Tibial artery (tissue), 4 donors: ENCODE data around the gene AURKAIP1.
"Not testable (repeated sequence)": the region's sequence is repeated elsewhere in the genome, so short reads cannot be mapped to it uniquely, and the experiment has no call there.

Experiments used
- DNase-seq, 2 donors: peaks; one replicate each; pipeline ENCODE4 v3.0.0-alpha.2; 2019
- H3K27ac ChIP-seq, 2 donors: fragments of 200-600 bp; sonication (generic) in 1 of 2; 1 replicate in 1 of 2; 2 replicates in 1 of 2; pipeline ENCODE4 v1.5.1; 2018 to 2019; ENCODE audit warnings: mild to moderate bottlenecking in 1 of 2
- H3K27me3 ChIP-seq, 2 donors: fragments of 200-600 bp; sonication (generic) in 1 of 2; one replicate each; pipeline versions ENCODE4 v1.5.1 to v1.6.0; 2016 to 2019
- H3K36me3 ChIP-seq, 3 donors: fragments of 200-600 bp; sonication (generic) in 2 of 3; one replicate each; pipeline ENCODE4 v1.5.1; 2016 to 2019; ENCODE audit warnings: mild to moderate bottlenecking in 2 of 3
- H3K4me1 ChIP-seq, 4 donors: fragments of 200-600 bp; sonication (generic) in 2 of 4; 1 replicate in 3 of 4; 2 replicates in 1 of 4; pipeline ENCODE4 v1.5.1; 2016 to 2019
- H3K4me3 ChIP-seq, 2 donors: fragments of 200-600 bp; sonication (generic) in 1 of 2; 1 replicate in 1 of 2; 2 replicates in 1 of 2; pipeline ENCODE4 v1.5.1; 2018 to 2019; ENCODE audit warnings: mild to moderate bottlenecking in 2 of 2
- H3K9me3 ChIP-seq, 3 donors: fragments of 200-600 bp; sonication (generic) in 1 of 3; one replicate each; pipeline ENCODE4 v1.5.1; 2016 to 2019
- CTCF ChIP-seq, 2 experiments: fragments of 200-600 bp in 1 of 2; fragments of 450-650 bp in 1 of 2; IDR thresholded peaks; one replicate each; pipeline ENCODE4 v1.5.1; 2017 to 2019; ENCODE audit warnings: antibody characterized with exemption in 2 of 2, mild to moderate bottlenecking in 1 of 2, moderate library complexity in 1 of 2
- intact Hi-C: fragments of 100-400 bp; cut with DNase I; formaldehyde crosslinking; loops from one replicate; pipeline ENCODE4 v1.15.0; 2023; ENCODE audit warnings: low total_unique reads

The AURKAIP1 gene

GRCh38 chr1:1421147-1421906, 46.3 kb upstream of the AURKAIP1 start, which contains the start of gene ANKRD65:
Gene ANKRD65 (minus strand): TSS chr1:1421276. CDS start chr1:1421005, 271 bp downstream.
- no peaks in the 10 kb centered on the region for H3K36me3 ChIP-seq
- no peak for TF ChIP-seq CTCF (IDR thresholded peaks at IDR 0.05)
- peaks cover 0 to 16% (median 6%) of the 10 kb centered on the region in 4 donors for H3K4me1 ChIP-seq
- intact Hi-C loops = no loop called here
- H3K27ac ChIP-seq = no peak within 1 kb of the TSS
- DNase-seq = no peak
- H3K9me3 ChIP-seq = no peaks in the 10 kb centered on the region
- peaks cover 0 to 44% of the 10 kb centered on the region in 2 donors for H3K27me3 ChIP-seq
- H3K4me3 ChIP-seq = peak within 1 kb of the TSS; percentile 29 to 41

- Histone ChIP-seq H3K27me3 (peaks cover 0 to 37% of the 10 kb centered on the region in 2 donors), H3K36me3 (no peaks in the 10 kb centered on the region), H3K9me3 (no peaks in the 10 kb centered on the region), H3K4me1 (peaks cover 0 to 16% (median 6%) of the 10 kb centered on the region in 4 donors), H3K27ac (no peak overlapping the region), H3K4me3 (peak overlapping the region; percentile 29 to 41)
- TF ChIP-seq CTCF (IDR thresholded peaks at IDR 0.05) = no peak
- no peak for DNase-seq
- intact Hi-C loops = no loop called here
These were observed 45.7 kb upstream of the AURKAIP1 start for GRCh38 chr1:1420654-1421141.

- DNase-seq = no peak
- Histone ChIP-seq H3K27me3 (peaks cover 0 to 34% of the 10 kb centered on the region in 2 donors), H3K4me1 (peaks cover 0 to 16% (median 6%) of the 10 kb centered on the region in 4 donors), H3K27ac (peak overlapping the region in 1 of 2 donors; percentile 24), H3K9me3 (no peaks in the 10 kb centered on the region), H3K4me3 (peak overlapping the region; percentile 29 to 41), H3K36me3 (no peaks in the 10 kb centered on the region)
- intact Hi-C loops = no loop called here
- peak in 1 of 2 experiments; percentile 9 for TF ChIP-seq CTCF (IDR thresholded peaks at IDR 0.05)
These were observed 45.0 kb upstream of the AURKAIP1 start for GRCh38 chr1:1419813-1420653.

GRCh38 chr1:1419363-1419812, 44.4 kb upstream of the AURKAIP1 start:
- Histone ChIP-seq H3K36me3 (no peaks in the 10 kb centered on the region), H3K27me3 (peaks cover 0 to 34% of the 10 kb centered on the region in 2 donors), H3K27ac (peak overlapping the region in 1 of 2 donors; percentile 24), H3K9me3 (no peaks in the 10 kb centered on the region), H3K4me1 (peaks cover 0 to 16% (median 6%) of the 10 kb centered on the region in 4 donors), H3K4me3 (peak overlapping the region; percentile 29 to 41)
- intact Hi-C loops = no loop called here
- no peak for TF ChIP-seq CTCF (IDR thresholded peaks at IDR 0.05)
- no peak for DNase-seq

- intact Hi-C loops = no loop called here
- Histone ChIP-seq H3K4me3 (no peak overlapping the region), H3K27me3 (peaks cover 0 to 34% of the 10 kb centered on the region in 2 donors), H3K27ac (no peak overlapping the region), H3K4me1 (peaks cover 0 to 16% (median 6%) of the 10 kb centered on the region in 4 donors), H3K9me3 (no peaks in the 10 kb centered on the region), H3K36me3 (no peaks in the 10 kb centered on the region)
- DNase-seq = no peak
- no peak for TF ChIP-seq CTCF (IDR thresholded peaks at IDR 0.05)
These were observed 43.7 kb upstream of the AURKAIP1 start for GRCh38 chr1:1418464-1419362.

- H3K4me1 ChIP-seq = peaks cover 0 to 16% (median 6%) of the 10 kb centered on the region in 4 donors
- peaks cover 0 to 34% of the 10 kb centered on the region in 2 donors for H3K27me3 ChIP-seq
- DNase-seq, H3K9me3 ChIP-seq, H3K36me3 ChIP-seq, intact Hi-C loops, H3K27ac ChIP-seq, H3K4me3 ChIP-seq: not testable (repeated sequence)
These were observed 42.9 kb upstream of the AURKAIP1 start for GRCh38 chr1:1417825-1418463.

GRCh38 chr1:1417396-1417795, 42.4 kb upstream of the AURKAIP1 start:
- H3K4me1 ChIP-seq = peaks cover 0 to 16% (median 6%) of the 10 kb centered on the region in 4 donors
- DNase-seq, H3K36me3 ChIP-seq, intact Hi-C loops, H3K27ac ChIP-seq, H3K9me3 ChIP-seq, H3K4me3 ChIP-seq: not testable (repeated sequence)
- H3K27me3 ChIP-seq = peaks cover 0 to 32% of the 10 kb centered on the region in 2 donors
